ENCODE results near the gene RAC3. TPM values are rescaled to one million over a fixed set of nuclear protein-coding genes. Genes with fewer than 3 reads are reported as not detected.

Gene RAC3
- total RNA-seq, 4 donors from 2014 or later = 11.8 to 23.8 (median 14.4) TPM

- no peak for TF ChIP-seq CTCF (IDR thresholded peaks at IDR 0.05)
- TF ChIP-seq POLR2A (IDR thresholded peaks at IDR 0.05) = no peak
- peak overlapping the region; percentile 50 to 85 (median 64) for H3K4me3 ChIP-seq (replicated peaks in 1 of 3)
- no peak overlapping the region for H3K27ac ChIP-seq
- no peak for DNase-seq
- WGBS, 2 donors = 39 to 48% methylated on average over 5 to 11 of the region's 19 CpGs
- H3K36me3 ChIP-seq = peaks cover 36 to 39% of the 10 kb centered on the region in 2 donors
- intact Hi-C loops (cut with DNase I) = no loop called here
- no peaks in the 10 kb centered on the region for H3K27me3 ChIP-seq
- H3K4me1 ChIP-seq = peaks cover 18 to 19% of the 10 kb centered on the region in 2 donors
- H3K9me3 ChIP-seq = no peaks in the 10 kb centered on the region
These were observed 21.2 kb downstream of the RAC3 start for GRCh38 chr17:82052638-82053059.

GRCh38 chr17:82053130-82053529 is 21.7 kb downstream of the RAC3 start:
- H3K4me1 ChIP-seq = peaks cover 18 to 19% of the 10 kb centered on the region in 2 donors
- H3K27ac ChIP-seq = no peak overlapping the region

GRCh38 chr17:82053556-82054263 is 22.2 kb downstream of the RAC3 start:
- no peak for DNase-seq

More at GRCh38 chr17:82053130-82053529, 21.7 kb downstream of the RAC3 start:
- no peaks in the 10 kb centered on the region for H3K9me3 ChIP-seq
- 90 to 91% methylated on average over 12 to 18 of the region's 19 CpGs for WGBS, 2 donors
- intact Hi-C loops (cut with DNase I) = no loop called here
- H3K4me3 ChIP-seq (replicated peaks in 1 of 3) = no peak overlapping the region
- DNase-seq = no peak
- H3K36me3 ChIP-seq = peaks cover 38 to 44% of the 10 kb centered on the region in 2 donors
- TF ChIP-seq CTCF (IDR thresholded peaks at IDR 0.05) = no peak
- no peak for TF ChIP-seq POLR2A (IDR thresholded peaks at IDR 0.05)
- no peaks in the 10 kb centered on the region for H3K27me3 ChIP-seq

GRCh38 chr17:82054351-82055022 is 23.0 kb downstream of the RAC3 start:
- 93 to 95% methylated on average over 15 to 23 of the region's 38 CpGs for WGBS, 2 donors
- Histone ChIP-seq H3K9me3 (no peaks in the 10 kb centered on the region), H3K27ac (no peak overlapping the region), H3K4me3 (replicated peaks in 1 of 3) (no peak overlapping the region), H3K4me1 (peaks cover 18 to 19% of the 10 kb centered on the region in 2 donors), H3K27me3 (no peaks in the 10 kb centered on the region), H3K36me3 (peaks cover 42 to 44% of the 10 kb centered on the region in 2 donors)
- intact Hi-C loops (cut with DNase I) = no loop called here
- no peak for DNase-seq
- TF ChIP-seq POLR2A (IDR thresholded peaks at IDR 0.05) (no peak), CTCF (IDR thresholded peaks at IDR 0.05) (no peak)

More at GRCh38 chr17:82053556-82054263, 22.2 kb downstream of the RAC3 start:
- Histone ChIP-seq H3K36me3 (peaks cover 41 to 46% of the 10 kb centered on the region in 2 donors), H3K4me3 (replicated peaks in 1 of 3) (no peak overlapping the region), H3K27me3 (no peaks in the 10 kb centered on the region), H3K9me3 (no peaks in the 10 kb centered on the region), H3K27ac (no peak overlapping the region), H3K4me1 (peaks cover 18 to 19% of the 10 kb centered on the region in 2 donors)
- intact Hi-C loops (cut with DNase I) = no loop called here
- 97 to 98% methylated on average over 19 to 27 of the region's 28 CpGs for WGBS, 2 donors
- TF ChIP-seq POLR2A (IDR thresholded peaks at IDR 0.05) (no peak), CTCF (IDR thresholded peaks at IDR 0.05) (no peak)
